Measurements from ENCODE around the gene RPAP3. TPM values are rescaled to one million over a fixed set of nuclear protein-coding genes. Genes with fewer than 3 reads are reported as not detected.

The RPAP3 gene
- total RNA-seq, 1 experiment from 2014 or later = 48.9 TPM

DNA sequence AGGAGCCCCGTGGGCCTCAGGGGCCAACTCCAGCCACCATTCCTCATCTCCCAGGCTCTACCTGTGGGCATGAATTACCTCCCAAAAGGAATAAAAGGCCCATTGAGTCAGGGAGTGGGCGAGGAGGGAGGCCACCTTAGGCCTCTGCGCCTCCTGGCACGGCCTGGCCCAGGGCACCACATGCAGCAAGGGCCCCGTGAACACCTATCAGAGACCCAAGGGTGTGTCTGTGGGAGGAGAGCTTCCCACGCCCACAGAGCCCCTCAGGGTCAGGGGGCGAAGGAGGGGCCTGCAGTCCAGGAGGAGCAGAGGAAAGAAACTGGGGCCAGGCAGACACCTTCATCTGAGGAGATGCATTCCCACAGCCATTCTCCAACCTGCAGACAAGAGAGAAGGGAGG lies 40.7 kb upstream of the RPAP3 start:
- no peak overlapping the region for H2BK120ac ChIP-seq (ENCODE audit: low read depth, low read length, poor library complexity, severe bottlenecking)
- H4K5ac ChIP-seq (ENCODE audit: insufficient read length, low read depth, low read length) = no peak overlapping the region
- H3K9ac ChIP-seq (ENCODE audit: extremely low read depth, insufficient read length, low read length) = no peak overlapping the region
- H2BK20ac ChIP-seq (ENCODE audit: low read depth, low read length, poor library complexity, severe bottlenecking) = no peak overlapping the region
- Mint-ChIP-seq H3K27me3 (ENCODE audit: low read depth) (peaks cover 7% of the 10 kb centered on the region), H3K9me3 (no peaks in the 10 kb centered on the region), H3K4me3 (no peak overlapping the region), H3K4me1 (peaks cover 23 to 29% of the 10 kb centered on the region in 2 experiments), H3K36me3 (ENCODE audit: insufficient read depth in 1 of 3, low read depth in 3 of 3) (peaks cover 0 to 10% (median 2%) of the 10 kb centered on the region in 3 experiments; a peak in 4 of 7 replicates), H3K27ac (no peak overlapping the region)
- no peak overlapping the region for H3T11ph ChIP-seq (ENCODE audit: low read length)
- no peak overlapping the region for H2BK15ac ChIP-seq (ENCODE audit: low read depth, low read length)
- H3K23me2 ChIP-seq (ENCODE audit: insufficient read length, low read depth, low read length, poor library complexity, severe bottlenecking) = no peaks in the 10 kb centered on the region
- no peak overlapping the region for H3K56ac ChIP-seq (ENCODE audit: insufficient read length, low read depth, low read length)
- peaks cover 4% of the 10 kb centered on the region; the same call in 1 of the 2 replicates for H3K4me1 ChIP-seq (ENCODE audit: insufficient read depth, low read length)
- H2BK5ac ChIP-seq (ENCODE audit: insufficient read length, low read length) = no peak overlapping the region
- no peak overlapping the region for H3K18ac ChIP-seq (ENCODE audit: insufficient read length, low read depth, low read length)
- H3K79me1 ChIP-seq (ENCODE audit: insufficient read depth, low read depth, low read length, poor library complexity, severe bottlenecking) = no peaks in the 10 kb centered on the region
- H4K91ac ChIP-seq (ENCODE audit: insufficient read length, low read depth, low read length) = no peak overlapping the region
- H3K4me2 ChIP-seq (ENCODE audit: insufficient read depth, insufficient read length, low read length) = no peak overlapping the region
- no peaks in the 10 kb centered on the region for H3K9me3 ChIP-seq (ENCODE audit: control insufficient read depth, low read depth, low read length)
- TF ChIP-seq, protein P1, sequence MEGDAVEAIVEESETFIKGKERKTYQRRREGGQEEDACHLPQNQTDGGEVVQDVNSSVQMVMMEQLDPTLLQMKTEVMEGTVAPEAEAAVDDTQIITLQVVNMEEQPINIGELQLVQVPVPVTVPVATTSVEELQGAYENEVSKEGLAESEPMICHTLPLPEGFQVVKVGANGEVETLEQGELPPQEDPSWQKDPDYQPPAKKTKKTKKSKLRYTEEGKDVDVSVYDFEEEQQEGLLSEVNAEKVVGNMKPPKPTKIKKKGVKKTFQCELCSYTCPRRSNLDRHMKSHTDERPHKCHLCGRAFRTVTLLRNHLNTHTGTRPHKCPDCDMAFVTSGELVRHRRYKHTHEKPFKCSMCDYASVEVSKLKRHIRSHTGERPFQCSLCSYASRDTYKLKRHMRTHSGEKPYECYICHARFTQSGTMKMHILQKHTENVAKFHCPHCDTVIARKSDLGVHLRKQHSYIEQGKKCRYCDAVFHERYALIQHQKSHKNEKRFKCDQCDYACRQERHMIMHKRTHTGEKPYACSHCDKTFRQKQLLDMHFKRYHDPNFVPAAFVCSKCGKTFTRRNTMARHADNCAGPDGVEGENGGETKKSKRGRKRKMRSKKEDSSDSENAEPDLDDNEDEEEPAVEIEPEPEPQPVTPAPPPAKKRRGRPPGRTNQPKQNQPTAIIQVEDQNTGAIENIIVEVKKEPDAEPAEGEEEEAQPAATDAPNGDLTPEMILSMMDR (conservative IDR thresholded peaks at IDR 0.05) = no peak
- no peaks in the 10 kb centered on the region for H3K79me2 ChIP-seq (ENCODE audit: insufficient read depth, low read length)
- DNase-seq = no peak
- H2AK5ac ChIP-seq (ENCODE audit: insufficient read length, low read length) = no peak overlapping the region
- H4K20me1 ChIP-seq (ENCODE audit: control insufficient read depth, insufficient read depth, insufficient read length) = no peaks in the 10 kb centered on the region
- no peak overlapping the region for H3K4ac ChIP-seq (ENCODE audit: low read depth, low read length)
- H4K8ac ChIP-seq (replicated peaks; ENCODE audit: insufficient read length, low read depth, low read length) = no peak overlapping the region
- H2BK12ac ChIP-seq (ENCODE audit: insufficient read length, low read depth, low read length) = no peak overlapping the region
- no peaks in the 10 kb centered on the region for H3K27me3 ChIP-seq (ENCODE audit: insufficient read depth, low read length)
- H3K14ac ChIP-seq (ENCODE audit: insufficient read depth, low read length) = no peak overlapping the region
- H3K27ac ChIP-seq (ENCODE audit: insufficient read length, low read depth, low read length) = no peak overlapping the region
- H3K23ac ChIP-seq (ENCODE audit: insufficient read length, low read depth, low read length) = no peak overlapping the region
- WGBS (ENCODE audit: extremely low coverage, insufficient read length, low lambda C conversion rate) = no CpG with 5 or more reads among the region's 7 CpGs
- no peak overlapping the region for H2AFZ ChIP-seq (ENCODE audit: low read length)

All from H9 (cell line).